Cardiac muscle cell (in vitro differentiated cells and primary cell): ENCODE results near the gene RSU1. TPM values are rescaled to one million over a fixed set of nuclear protein-coding genes. Genes with fewer than 3 reads are reported as not detected.

Experiments used
- DNase-seq, 2 donors: peaks; one replicate each; pipeline versions ENCODE4 v3.0.0 to v3.0.0-alpha.2; 2010 to 2017; ENCODE audit warnings: low read depth in 1 of 2, low spot score in 1 of 2
- H3K27ac ChIP-seq: fragments of 200-600 bp; sonication (generic); 2 replicates; pipeline ENCODE4 v1.5.1; 2016
- H3K27me3 ChIP-seq: fragments of 200-600 bp; sonication (generic); 2 replicates; pipeline ENCODE4 v1.6.0; 2016; ENCODE audit warnings: control low read depth
- H3K36me3 ChIP-seq: fragments of 200-600 bp; sonication (generic); 2 replicates; pipeline ENCODE4 v1.5.1; 2016; ENCODE audit warnings: control low read depth
- H3K4me1 ChIP-seq: fragments of 200-600 bp; sonication (generic); 2 replicates; pipeline ENCODE4 v1.8.1; 2017; ENCODE audit warnings: low read depth, mild to moderate bottlenecking, mixed run types
- H3K4me3 ChIP-seq: fragments of 200-600 bp; sonication (generic); 2 replicates; pipeline ENCODE4 v1.5.1; 2016; ENCODE audit warnings: mild to moderate bottlenecking
- H3K9me3 ChIP-seq: fragments of 200-600 bp; sonication (generic); 2 replicates; pipeline ENCODE4 v1.5.1; 2017; ENCODE audit warnings: low read depth, mild to moderate bottlenecking, control low read depth
- CTCF ChIP-seq: IDR thresholded peaks from 2 replicates; pipeline ENCODE4 v1.5.1; 2012; ENCODE audit warnings: low read depth, mild to moderate bottlenecking, low read length
- polyA plus RNA-seq: library from polyadenylated mRNA; unstranded; fragments of >200 nt; fragmentation: Nextera tagmentation; extraction: Ambion mirVana; gene quantifications from 2 replicates; pipeline ENCODE4 v1.2.1, GENCODE V29; 2016
- total RNA-seq: library from RNA; depleted of rRNA; stranded (reverse); fragments of >200 nt; gene quantifications from 2 replicates; pipeline ENCODE4 v1.2.3, GENCODE V29; 2016

The RSU1 gene
- total and polyA plus RNA-seq, 2 experiments from 2014 or later: 18.4 to 69.7 TPM

DNA sequence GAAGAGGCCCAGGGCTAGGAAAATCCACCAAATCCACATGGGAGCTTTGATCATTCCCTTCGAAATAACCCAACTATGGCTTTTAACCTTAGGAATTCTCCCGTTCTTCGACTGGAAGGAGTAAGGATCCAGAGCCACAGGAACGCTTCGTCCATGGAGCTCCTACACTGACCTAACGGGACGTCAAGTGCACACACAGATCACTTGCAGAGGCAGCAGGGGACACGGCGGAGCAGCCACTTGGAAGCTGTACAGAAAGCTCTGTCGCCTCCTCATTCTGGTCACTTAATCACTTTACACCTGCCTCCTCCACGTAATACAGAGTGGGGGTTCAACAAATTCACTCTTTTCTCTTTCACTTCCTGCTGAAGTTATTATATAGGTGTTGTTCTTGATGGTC, 43.9 kb downstream of the RSU1 start:
- peak in 1 of 2 donors; percentile 22 for DNase-seq

DNA sequence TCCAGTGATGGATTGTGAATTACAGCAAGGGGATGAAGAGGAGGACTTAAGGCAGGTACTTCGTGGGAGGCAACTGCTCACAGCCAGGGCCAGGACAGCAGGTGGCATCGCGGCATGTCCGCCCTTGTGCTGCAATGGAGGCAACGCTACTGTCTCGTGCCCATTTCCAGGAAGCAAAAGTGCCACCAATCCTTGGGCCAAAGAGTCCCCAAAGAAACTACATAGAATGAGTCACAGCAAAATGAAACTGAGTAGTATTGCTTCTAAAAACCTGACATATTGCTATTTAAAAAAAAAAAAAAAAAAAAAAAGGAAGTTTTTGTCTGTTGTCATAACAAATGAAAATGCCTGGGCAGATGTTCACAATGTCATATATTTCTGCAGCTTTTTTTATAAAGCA, 46.6 kb downstream of the RSU1 start:
- no peaks in the 10 kb centered on the region for H3K27me3 ChIP-seq
- no peaks in the 10 kb centered on the region for H3K9me3 ChIP-seq
- no peaks in the 10 kb centered on the region for H3K4me1 ChIP-seq
- H3K27ac ChIP-seq: no peak overlapping the region
- no peak for DNase-seq
- no peaks in the 10 kb centered on the region for H3K36me3 ChIP-seq
- H3K4me3 ChIP-seq: no peak overlapping the region
- TF ChIP-seq CTCF: no peak

More for the DNA sequence above, 43.9 kb downstream of the RSU1 start:
- no peak overlapping the region for H3K4me3 ChIP-seq
- TF ChIP-seq CTCF: no peak
- no peaks in the 10 kb centered on the region for H3K36me3 ChIP-seq
- no peak overlapping the region for H3K27ac ChIP-seq
- no peaks in the 10 kb centered on the region for H3K9me3 ChIP-seq
- H3K27me3 ChIP-seq: no peaks in the 10 kb centered on the region
- no peaks in the 10 kb centered on the region for H3K4me1 ChIP-seq

- DNase-seq: no peak
- no peaks in the 10 kb centered on the region for H3K9me3 ChIP-seq
- H3K4me1 ChIP-seq: no peaks in the 10 kb centered on the region
- no peak for TF ChIP-seq CTCF
- no peak overlapping the region for H3K27ac ChIP-seq
- no peaks in the 10 kb centered on the region for H3K27me3 ChIP-seq
- no peak overlapping the region for H3K4me3 ChIP-seq
- H3K36me3 ChIP-seq: no peaks in the 10 kb centered on the region
Observed at GRCh38 chr10:16770141-16770540, 47.1 kb downstream of the RSU1 start.

DNA sequence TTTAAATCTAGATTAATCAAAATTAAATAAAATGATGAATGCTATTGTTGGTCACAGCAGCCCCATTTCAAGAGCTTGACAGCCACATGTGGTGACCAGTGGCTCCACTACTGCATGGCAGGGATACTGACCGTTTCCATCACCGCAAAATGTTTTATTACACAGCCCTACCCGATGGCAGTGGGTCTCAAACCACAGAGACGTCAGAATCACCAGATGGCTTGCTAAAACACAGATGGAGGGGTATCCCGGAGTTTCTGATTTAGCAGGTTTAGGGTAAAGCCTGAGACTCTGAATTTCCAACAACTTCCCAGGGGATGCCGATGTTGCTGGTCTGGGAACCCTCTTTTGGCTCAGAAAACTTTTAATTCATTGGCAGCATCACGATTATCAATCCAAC, 47.9 kb downstream of the RSU1 start:
- Histone ChIP-seq H3K4me1 (no peaks in the 10 kb centered on the region), H3K9me3 (no peaks in the 10 kb centered on the region), H3K27me3 (no peaks in the 10 kb centered on the region), H3K36me3 (no peaks in the 10 kb centered on the region), H3K27ac (no peak overlapping the region), H3K4me3 (no peak overlapping the region)
- DNase-seq: no peak
- TF ChIP-seq CTCF: no peak

GRCh38 chr10:16768702-16769101, 48.5 kb downstream of the RSU1 start:
- no peaks in the 10 kb centered on the region for H3K36me3 ChIP-seq
- TF ChIP-seq CTCF: no peak
- no peak for DNase-seq
- H3K4me1 ChIP-seq: no peaks in the 10 kb centered on the region
- no peak overlapping the region for H3K27ac ChIP-seq
- H3K9me3 ChIP-seq: no peaks in the 10 kb centered on the region
- no peaks in the 10 kb centered on the region for H3K27me3 ChIP-seq
- no peak overlapping the region for H3K4me3 ChIP-seq
